ENCODE results near the gene NBAS.
"Not testable (repeated sequence)": the region's sequence is repeated elsewhere in the genome, so short reads cannot be mapped to it uniquely, and the experiment has no call there.

Gene NBAS

GRCh38 chr2:15520346-15520745 lies 40.8 kb downstream of the NBAS start:
- DNase-seq, result no peak

GRCh38 chr2:15518759-15519158 lies 42.4 kb downstream of the NBAS start:
- DNase-seq, result not testable (repeated sequence)

DNA sequence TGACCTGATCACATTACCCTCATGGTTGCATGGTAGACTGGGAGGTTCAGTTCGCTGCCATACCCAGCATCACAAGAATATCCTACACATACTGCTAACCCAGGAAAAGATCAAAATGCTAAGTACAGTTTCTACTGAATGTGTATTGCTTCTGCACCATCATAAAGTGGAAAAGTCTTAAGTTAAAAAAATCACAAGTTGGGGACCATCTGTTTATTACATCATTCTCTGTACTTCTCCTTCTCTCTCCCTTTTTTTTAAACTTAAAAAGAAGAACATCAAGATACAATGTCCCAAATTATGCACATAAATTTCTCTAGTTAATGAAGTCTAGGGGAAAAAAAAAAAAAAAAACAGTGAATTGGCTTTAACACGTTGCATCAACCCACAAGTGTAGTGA lies 43.3 kb downstream of the NBAS start:
- DNase-seq, result no peak

- DNase-seq, result no peak
These were observed 49.4 kb downstream of the NBAS start for GRCh38 chr2:15511686-15512085.

DNA sequence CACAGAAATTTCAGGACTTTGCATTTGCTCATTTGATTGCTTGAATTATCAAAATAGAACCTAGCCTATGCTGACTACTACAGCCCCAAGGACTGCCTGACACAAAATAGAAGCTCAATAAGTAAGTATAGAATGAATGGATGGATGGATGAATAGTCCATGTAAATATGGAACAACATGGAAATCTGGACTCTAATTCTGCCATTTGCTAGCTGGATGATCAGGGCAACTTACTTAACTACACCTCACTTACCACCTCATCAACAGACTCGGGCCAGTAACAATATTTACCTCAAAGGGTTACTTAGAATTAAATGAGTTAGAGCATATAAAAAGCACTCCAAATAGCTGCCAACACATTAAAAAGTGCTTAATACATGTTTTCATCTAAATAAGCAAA lies 50.6 kb downstream of the NBAS start:
- DNase-seq, result no peak

GRCh38 chr2:15510131-15510530 lies 51.0 kb downstream of the NBAS start:
- DNase-seq, result no peak

- DNase-seq, result no peak
These were observed 53.4 kb downstream of the NBAS start for GRCh38 chr2:15507697-15508096.

DNA sequence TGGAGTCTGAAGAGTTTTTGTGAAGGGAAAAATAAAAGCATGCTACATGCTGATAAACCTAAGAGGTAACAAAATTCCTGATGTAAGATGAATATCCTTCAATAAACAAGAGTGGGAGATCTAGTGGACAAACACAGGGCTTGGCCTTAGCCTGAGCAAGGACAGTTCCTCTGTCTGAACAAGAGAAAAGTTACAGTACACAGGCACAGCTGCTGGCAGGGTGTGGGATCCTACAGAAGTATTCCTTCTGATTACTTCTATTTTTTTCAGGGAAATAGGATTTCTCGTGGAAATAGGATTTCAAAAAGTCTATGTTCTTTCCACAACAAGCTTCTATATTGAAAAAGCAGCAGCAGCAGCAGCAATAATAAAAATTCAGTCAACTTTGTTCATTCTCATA lies 54.1 kb downstream of the NBAS start:
- no peak for DNase-seq

DNA sequence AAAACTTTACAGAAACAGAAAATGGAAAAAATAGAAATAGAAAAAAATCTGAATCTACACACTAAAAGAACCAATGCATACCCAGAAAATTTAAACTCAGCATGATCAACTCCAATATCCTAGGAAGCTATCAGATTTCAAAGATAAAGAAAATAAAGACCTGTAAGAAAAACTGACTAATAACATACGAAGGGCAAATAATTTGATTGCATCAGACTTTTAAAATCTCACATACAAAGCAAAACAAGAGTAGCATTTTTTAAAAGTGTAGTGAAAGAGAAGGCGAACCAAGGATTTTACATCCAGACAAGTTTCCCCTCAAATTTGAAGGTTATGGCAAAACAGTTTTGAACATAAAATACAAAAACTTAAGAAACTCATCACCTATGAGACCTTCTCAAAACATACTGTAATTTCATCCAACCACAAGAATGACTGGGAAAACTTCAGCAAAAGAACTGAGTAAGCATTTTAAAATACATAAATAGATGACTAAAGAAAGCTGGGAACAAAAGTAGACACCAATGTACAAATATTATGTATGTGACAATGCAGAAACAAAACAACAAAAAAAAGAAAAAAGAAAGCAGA lies 54.8 kb downstream of the NBAS start:
- no peak for DNase-seq

- no peak for DNase-seq
These were observed 56.1 kb downstream of the NBAS start for GRCh38 chr2:15504882-15505663.

DNA sequence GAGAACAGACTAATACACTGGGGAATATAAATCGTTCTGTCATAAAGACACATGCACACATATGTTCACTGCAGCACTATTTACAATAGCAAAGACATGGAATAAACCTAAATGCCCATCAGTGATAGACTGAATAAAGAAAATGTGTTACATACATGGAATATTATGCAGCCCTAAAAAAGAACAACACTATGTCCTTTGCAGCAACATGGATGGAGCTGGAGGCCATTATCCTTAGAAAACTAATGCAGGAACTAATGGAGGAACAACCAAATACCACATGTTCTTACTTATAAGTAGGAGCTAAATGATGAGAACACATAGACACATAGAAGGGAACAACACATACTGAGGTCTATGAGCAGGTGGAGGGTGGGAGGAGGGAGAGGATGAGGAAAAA lies 61.9 kb downstream of the NBAS start:
- not testable (repeated sequence) for DNase-seq

DNA sequence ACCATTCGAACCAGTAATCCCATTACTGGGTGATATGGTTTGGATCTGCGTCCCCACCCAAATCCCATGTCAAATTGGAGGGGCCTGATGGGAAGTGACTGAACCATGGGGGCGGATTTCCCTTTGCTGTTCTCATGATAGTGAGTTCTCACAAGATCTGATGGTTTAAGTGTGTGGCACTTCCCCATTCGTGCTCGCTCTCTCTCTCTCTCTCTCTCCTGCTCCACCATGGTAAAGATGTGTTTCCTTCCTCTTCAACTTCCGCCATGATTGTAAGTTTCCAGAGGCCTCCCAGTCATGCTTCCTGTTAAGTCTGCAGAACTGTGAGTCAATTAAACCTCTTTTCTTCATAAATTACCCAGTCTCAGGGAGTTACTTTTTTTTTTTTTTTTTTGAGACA lies 62.6 kb downstream of the NBAS start:
- DNase-seq, result no peak

- no peak for DNase-seq
These were observed 66.3 kb downstream of the NBAS start for GRCh38 chr2:15494877-15495276.

DNA sequence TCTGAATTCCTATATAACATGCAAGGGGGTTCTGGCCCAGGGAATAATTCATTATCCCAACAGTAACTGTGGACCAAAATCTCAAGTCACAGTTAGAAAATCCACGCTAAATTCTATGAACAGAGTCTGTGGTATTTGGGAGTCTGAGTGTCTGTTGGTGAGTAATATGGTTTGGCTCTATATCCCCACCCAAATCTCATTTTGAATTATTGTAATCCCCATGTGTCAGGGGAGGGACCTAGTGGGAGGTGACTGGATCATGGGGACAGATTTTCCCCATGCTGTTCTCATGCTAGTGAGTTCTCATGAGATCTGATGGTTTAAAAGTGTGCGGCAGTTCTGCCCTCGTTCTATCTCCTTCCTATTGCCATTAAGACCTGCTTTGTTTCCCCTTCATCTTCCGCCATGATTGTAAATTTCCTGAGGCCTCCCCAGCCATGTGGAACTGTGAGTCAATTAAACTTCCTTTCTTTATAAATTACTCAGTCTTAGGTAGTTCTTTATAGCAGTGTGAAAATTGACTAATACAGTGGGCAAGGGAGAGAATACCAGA lies 68.3 kb downstream of the NBAS start:
- no peak for DNase-seq

DNA sequence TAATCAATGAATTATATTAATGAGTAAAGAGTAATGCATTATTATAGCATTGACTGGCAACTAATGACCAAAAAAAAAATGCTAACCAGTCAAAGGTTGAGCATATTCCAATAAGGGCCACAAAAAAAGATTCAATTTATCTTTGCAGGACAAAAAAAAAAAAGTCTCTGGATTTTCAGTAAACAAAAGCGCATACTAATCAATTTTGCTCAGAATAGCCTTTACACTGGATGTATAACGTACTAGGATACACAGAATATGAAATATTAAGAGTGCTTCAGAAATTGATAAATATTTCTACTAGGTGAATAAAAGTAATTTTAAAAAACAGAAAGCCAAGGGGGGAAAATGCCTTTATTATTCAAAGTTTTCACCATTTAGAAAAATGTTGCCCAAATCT lies 74.4 kb downstream of the NBAS start:
- no peak for DNase-seq

- DNase-seq, result no peak
These were observed 75.2 kb downstream of the NBAS start for GRCh38 chr2:15485949-15486348.

- no peak for DNase-seq
These were observed 80.1 kb downstream of the NBAS start for GRCh38 chr2:15481000-15481399.

GRCh38 chr2:15480552-15480951 lies 80.6 kb downstream of the NBAS start:
- no peak for DNase-seq

- no peak for DNase-seq
These were observed 88.3 kb downstream of the NBAS start for GRCh38 chr2:15472876-15473275.

DNA sequence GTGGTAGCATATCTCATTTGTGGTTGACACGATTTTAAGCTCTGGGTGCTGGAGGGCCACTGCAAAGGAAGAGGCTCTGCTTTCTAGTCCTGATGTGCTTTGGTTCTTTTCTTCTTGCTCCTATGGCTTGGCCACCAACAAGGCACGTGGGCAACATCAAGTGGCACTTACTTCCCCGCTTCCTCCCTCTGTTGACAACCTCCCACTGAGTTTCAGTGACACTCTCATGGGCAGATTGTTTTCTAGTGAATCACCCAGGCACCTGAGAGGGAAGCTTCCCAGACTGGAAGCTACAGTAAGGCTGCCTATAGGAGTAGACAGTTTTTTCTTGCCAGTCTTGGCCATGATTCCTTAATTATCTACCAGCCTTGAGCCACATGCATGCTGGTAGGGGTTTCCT lies 89.0 kb downstream of the NBAS start:
- DNase-seq, result no peak

DNA sequence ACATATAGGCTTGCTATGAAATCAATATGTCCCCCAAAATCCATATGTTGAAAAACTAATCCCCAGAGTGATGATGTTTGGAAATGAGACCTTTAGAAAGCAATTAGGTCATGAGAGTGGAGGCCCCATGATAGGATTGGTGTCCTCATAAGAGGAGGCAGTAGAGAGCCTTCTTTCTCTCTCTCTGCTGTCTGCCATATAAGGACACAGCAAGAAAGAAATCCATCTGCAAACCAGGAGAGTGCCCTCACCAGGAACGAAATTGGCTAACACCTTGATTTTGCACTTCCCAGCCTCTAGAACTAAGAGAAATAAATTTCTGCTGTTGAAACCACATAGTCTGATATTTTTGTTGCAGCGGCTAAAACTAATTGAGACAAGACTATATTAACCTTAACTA lies 89.5 kb downstream of the NBAS start:
- no peak for DNase-seq

- no peak for DNase-seq
These were observed 101.0 kb downstream of the NBAS start for GRCh38 chr2:15460112-15460620.

DNA sequence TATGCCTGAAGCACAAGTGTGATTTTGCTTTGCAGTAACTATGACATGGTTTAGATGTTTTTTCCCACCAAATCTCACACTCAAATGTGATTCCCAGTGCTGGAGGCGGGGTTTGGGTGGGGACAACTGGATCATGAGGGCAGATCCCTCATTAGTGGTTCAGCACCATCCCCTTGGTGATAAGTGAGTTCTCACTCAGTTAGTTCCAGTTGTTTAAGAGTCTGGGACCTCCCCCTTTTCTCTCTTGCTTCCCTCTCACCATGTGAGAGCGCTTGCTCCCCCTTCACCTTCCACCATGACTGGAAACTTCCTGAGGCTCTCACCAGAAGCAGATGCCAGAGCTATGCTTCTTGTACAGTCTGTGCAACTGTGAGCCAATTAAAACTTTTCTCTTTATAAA lies 102.9 kb downstream of the NBAS start:
- no peak for DNase-seq

- DNase-seq, result no peak
These were observed 103.3 kb downstream of the NBAS start for GRCh38 chr2:15457868-15458267.
